Fibroblast of pulmonary artery (primary cell): Measurements from ENCODE around the gene AGRN.

Experiments used
- DNase-seq: peaks from one replicate; pipeline ENCODE4 v3.0.0-alpha.2; 2010; ENCODE audit warnings: low read depth
- H3K4me3 ChIP-seq: replicated peaks from 2 replicates; pipeline ENCODE4 v1.5.1; 2011; ENCODE audit warnings: low read depth, mild to moderate bottlenecking, control low read depth, low read length, moderate library complexity
- TF ChIP-seq, protein P1 (sequence below): IDR thresholded peaks from 2 replicates; pipeline ENCODE4 v1.5.1; 2011; ENCODE audit warnings: mild to moderate bottlenecking, control low read depth, low read length, inconsistent platforms; ENCODE audit errors: missing control alignments

The AGRN gene

DNA sequence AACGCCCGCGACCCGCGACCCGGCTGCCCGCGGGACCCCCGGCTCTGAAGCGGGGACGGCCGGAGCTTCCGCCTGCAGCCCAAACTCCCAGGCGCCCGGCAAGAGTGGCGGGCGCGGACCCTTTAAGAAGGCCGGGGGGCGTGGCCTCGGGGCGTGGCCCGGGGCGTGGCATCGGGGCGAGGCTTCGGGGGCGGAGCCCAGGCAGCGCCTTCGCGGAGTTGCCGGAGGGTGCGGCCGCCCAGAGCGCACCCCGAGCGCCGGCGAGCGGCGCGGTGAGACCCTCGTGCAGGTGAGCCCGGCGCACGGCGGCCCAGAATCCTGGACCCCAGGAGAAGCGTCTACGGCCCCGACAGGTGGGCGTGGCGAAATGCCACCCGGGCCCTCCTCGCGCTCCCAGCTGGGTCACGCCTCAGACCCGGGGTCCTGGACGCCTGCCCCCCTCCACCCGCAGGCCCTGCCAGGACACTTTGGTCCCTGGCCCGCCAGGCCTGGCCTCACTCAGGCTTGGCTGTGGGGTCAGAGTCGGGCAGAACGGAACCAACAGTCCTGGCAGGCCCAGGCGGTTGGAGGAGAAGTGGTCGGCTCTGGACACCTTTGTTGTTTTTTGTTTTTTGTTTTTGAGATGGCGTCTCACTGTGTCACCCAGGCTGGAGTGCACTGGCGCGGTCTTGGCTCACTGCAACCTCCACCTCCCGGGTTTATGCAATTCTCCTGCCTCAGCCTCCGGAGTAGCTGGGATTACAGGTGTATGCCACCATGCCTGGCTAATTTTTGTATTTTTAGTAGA is 39.8 kb downstream of the AGRN start:
- TF ChIP-seq, protein P1, sequence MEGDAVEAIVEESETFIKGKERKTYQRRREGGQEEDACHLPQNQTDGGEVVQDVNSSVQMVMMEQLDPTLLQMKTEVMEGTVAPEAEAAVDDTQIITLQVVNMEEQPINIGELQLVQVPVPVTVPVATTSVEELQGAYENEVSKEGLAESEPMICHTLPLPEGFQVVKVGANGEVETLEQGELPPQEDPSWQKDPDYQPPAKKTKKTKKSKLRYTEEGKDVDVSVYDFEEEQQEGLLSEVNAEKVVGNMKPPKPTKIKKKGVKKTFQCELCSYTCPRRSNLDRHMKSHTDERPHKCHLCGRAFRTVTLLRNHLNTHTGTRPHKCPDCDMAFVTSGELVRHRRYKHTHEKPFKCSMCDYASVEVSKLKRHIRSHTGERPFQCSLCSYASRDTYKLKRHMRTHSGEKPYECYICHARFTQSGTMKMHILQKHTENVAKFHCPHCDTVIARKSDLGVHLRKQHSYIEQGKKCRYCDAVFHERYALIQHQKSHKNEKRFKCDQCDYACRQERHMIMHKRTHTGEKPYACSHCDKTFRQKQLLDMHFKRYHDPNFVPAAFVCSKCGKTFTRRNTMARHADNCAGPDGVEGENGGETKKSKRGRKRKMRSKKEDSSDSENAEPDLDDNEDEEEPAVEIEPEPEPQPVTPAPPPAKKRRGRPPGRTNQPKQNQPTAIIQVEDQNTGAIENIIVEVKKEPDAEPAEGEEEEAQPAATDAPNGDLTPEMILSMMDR, result no peak
- H3K4me3 ChIP-seq, result peak overlapping the region; percentile 45

DNA sequence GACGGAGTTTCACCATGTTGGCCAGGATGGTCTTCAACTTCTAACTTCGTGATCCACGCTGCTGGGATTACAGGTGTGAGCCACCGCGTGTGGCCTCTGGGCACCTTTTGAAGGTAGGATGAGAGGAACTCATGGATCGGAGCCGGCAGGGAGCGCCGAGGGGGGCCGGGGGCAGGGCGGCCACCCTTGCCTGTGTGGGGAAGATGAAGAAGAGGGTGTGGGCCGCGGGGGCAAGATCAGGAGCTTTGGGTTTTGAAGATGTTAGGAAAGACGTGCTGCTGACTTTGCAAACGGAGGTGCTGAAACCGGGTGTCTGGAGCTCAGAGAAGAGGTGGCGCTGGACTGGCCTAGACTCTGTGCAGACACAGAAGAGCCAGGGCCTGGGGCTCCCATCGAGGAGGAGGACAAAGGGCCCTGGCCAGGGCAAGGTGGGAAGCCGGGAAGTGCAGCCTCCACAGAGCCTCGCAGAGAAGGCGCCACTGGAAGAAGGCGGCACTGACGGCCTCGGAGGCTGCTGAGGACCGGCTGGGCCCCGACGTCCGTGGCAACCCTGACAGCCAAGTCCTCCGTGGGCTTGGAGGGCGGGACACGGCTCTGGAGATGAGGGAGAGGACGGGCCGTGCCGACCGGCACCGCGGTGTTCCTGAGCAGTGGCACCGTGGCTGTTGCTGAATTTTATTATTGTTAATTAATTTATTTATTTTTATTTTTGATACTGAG is 40.5 kb downstream of the AGRN start:
- no peak for DNase-seq
- TF ChIP-seq, protein P1, result no peak

More for the DNA sequence above, 39.8 kb downstream of the AGRN start:
- peak; percentile 60 for DNase-seq

DNA sequence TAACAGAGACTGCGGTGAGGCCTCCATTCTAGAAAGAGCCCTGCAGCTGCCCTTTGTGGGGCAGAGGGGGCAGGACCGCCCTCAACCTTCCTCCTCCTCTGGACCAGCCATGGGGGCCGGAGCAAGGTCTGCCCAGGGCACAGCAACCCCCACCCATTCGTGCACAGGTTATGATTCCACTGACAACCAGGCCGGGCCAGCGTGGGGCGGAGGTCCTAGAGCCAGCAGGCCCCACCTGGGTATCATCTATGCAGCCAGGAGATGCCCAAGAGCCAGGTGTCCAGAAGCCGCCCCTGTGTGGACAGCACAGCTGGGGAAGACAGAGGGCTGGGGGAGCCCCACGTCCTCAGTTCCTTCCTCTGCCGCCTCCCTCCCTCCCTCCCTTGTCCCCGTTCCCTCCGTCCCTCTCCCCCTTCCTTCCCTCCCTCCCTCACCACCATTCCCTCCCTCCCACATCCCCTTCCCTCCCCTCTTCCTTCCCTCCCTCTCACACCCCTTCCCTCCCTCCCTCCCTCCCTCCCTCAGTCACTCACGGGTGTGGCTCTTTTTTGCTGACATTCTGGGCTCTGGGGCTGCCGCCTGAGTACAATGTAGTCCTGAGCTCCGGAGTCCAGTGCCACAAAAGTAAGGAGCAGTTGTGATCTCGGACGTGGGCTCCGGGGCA is 41.9 kb downstream of the AGRN start:
- no peak for DNase-seq
- H3K4me3 ChIP-seq, result no peak overlapping the region
- TF ChIP-seq, protein P1, result no peak

More for the DNA sequence above, 40.5 kb downstream of the AGRN start:
- H3K4me3 ChIP-seq, result no peak overlapping the region

DNA sequence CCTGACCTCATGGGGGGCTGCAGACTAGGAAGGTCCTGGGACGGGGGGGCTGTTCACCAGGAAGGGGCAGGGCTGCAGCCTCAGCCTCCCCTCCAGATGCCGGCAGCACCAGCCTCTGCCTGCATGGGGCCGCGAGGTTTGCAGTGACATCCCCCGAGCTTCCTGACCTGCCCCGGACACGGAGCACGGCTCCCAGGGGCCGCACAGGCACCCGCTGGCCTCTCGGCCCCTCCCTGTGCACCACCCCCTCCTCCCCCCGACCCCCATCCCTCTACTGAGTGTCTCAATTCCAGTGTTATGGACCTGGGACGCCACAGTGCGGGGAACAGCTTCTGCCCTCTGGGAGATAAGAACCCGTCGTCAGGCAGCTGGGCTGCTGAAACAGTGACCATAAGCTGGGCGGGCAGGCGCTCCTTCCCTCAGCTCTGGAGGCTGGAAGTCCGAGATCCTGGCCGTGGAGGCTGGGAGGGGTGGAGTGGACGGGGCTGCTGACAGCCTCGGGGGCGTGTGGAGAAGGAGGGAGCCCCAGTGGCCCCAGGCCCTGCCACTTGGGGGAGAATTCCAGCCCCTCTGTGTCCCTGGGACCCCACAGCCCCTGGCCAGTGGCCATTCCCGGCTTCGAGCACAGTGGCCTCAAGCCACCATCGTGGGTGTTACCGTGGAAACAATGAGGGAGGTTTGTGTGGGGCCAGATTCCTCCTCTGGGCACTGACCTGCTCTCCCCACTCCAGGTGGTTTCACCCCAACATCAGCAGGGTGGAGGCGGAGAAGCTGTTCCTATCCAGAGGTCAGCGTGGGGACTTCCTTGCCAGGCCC is 42.6 kb downstream of the AGRN start:
- TF ChIP-seq, protein P1, result no peak
- H3K4me3 ChIP-seq, result no peak overlapping the region
- DNase-seq, result peak; percentile 18

DNA sequence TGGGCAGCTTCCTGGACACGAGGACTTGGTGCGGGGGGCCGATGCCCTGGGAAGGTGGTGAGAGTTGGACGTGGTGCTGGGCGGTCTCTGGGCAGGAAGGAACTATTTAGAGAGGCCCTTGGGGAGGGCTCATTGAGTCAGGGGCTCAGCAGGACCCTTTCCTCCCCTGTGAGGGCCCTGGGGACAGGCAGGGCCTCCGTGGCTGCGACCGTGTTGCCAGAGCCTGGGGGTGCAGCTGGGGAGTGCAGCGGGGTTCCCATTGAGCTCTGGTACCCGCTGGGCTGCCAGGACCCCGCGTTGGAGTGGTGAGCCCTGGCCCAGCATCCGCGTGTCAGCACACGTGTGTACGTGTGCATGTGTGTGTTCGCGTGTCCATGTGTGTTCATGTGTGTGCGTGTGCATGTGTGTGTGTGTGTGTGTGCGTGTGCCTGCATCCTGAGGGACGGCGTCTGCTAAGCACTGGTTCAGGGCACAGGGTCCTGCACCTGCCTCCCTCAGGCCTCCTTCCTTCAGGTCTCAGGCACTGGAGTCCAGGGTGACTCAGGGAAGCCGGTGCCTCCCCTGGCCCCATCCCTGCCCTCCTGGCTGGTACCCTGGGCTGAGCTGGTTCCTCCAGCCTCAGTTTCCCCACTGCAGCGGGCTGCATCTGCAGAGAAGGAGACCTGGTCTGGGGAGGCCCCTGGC is 43.5 kb downstream of the AGRN start:
- DNase-seq, result no peak
- no peak overlapping the region for H3K4me3 ChIP-seq
- TF ChIP-seq, protein P1, result no peak
